Activated CD4-positive, CD25-positive, alpha-beta regulatory T cell (primary cell): Measurements from ENCODE around the gene PDSS2.
A peak's percentile ranks its signal among the peaks of the same experiment; 100 is the strongest.
"Not testable (repeated sequence)": the region's sequence is repeated elsewhere in the genome, so short reads cannot be mapped to it uniquely, and the experiment has no call there.

Experiments
- DNase-seq, 4 experiments: peaks; one replicate each; lab custom pipeline; 2025; lab: John Stamatoyannopoulos, UW

The PDSS2 gene

DNA sequence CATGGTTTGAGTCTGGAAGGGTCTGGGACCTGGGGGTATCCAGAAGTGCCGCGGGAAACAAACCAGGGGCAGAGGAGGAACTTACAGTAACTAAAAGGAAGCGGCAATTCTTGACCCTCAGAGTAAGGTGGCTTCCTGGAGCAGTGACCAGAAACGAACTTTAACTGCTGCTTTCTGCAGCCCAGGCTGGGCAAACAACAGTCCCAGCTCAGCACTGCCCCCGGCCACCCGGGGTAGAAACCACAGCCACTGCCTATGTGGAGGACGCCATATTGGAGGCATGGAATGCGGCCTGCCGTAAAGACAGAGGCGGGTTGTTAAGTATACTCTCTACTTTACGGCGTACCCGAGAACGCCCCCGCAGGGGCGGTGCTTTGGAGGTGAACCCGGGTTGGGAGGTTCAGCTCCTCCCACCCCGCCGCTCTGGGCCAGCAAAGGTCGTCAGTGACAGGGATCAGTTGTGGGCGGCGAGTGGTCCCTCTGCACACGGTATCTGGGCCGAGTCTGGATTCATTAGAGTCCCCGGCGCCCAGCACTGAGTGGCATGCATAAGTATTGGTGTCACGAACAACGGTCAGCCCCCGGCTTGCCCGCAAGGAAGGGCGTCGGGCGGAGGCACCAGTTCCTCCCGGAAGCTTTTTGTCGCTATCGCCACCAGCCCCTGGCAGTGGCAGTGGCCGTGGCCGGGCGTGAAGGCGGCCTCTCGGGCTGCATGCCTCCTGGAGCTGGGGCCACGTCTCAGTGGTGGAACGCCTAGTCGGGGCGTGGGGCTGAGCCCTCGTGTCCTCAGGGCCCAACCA lies at the start of gene PDSS2:
PDSS2 (minus strand) TSS at position 282 of the 800 bp plus-strand sequence; CDS start at position 3, 279 bp downstream.
- DNase-seq: peak; percentile 93 to 96 (median 94)

- DNase-seq: no peak
Measured at GRCh38 chr6:107506145-107506544, 46.8 kb upstream of the PDSS2 start.

DNA sequence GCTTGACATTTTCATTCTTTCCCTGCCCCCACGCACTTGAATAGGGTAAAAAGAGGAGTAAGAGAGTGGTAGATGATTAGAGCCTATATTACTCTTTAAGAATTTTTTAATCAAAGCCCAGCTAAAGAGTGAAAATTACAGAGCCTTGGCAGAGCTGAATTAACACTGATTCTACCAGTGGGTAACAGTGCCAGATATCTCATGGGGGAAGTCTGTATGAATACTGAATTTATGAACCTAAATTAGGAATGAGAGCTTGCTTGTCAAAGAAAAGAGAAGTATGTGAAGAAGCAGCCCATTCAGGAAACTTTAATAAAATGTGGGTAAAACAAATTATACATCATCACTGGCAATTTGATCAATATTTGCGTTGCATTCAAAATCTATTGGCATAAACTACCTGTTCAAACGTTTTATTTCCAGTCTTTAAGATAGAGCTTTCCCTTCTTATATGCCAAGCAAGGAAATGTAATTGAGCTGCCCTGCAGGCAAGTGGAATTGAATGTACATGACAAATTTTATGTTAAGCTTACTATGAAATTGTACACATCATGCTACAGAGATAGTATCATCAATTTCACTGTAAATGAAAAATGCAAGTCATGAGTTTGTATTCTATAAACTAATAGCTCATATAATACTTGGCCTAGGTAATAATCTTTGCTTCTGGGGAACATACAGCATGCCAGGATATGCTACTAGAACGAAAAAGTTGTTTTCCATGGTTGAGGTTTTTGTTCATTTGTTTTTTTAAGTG lies 45.1 kb upstream of the PDSS2 start:
- no peak for DNase-seq

GRCh38 chr6:107496892-107497684 lies 37.7 kb upstream of the PDSS2 start:
- DNase-seq: no peak

DNA sequence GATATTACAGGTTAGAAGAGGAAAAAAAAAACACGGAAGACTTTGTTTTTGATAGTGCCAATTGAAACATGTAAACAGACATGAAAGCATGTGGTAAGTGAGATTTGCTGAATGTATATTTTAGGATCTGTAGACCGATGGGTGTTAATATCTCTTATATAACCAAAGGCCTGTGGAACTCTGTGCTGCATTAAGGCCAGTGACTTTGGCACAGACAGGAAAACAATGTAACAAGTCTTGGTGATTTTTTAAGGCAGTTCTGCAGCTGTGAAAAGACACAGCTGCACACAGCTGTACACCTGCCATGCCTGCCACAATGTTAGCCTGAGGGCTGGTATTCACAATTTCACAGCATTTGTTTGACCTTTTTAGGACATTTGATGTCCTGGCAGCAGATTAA lies 36.6 kb upstream of the PDSS2 start:
- no peak for DNase-seq

- no peak for DNase-seq
Measured at GRCh38 chr6:107495196-107495643, 35.9 kb upstream of the PDSS2 start.

GRCh38 chr6:107493158-107494057 lies 34.0 kb upstream of the PDSS2 start:
- no peak for DNase-seq

- DNase-seq: no peak
Measured at GRCh38 chr6:107491760-107492660, 32.6 kb upstream of the PDSS2 start.

- no peak for DNase-seq
Measured at GRCh38 chr6:107491138-107491609, 31.8 kb upstream of the PDSS2 start.

DNA sequence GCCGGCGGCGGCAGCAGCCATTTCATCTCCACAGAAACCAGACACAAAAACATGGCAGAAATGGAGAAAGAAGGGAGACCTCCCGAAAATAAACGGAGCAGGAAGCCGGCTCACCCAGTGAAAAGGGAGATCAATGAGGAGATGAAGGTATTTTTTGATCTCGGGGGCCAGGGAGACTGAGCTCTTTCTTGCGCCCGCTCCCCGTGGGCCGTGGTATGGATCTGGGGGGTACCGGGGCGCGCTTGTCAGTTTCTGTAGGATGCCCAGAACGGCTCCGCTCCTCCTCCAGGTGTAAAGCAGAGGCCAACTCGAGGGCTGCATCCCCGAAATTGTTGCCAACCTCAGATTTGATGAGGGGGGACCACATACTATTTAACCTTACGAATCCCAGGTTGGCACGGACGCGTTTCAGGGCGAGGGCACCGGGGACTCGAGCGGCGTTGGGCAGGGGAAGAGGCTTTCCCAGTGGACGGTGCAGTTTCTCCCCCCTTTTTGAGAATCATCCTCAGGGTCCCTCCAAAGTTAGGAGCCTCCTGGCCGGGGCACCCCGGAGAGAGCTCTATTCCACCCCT lies 31.3 kb upstream of the PDSS2 start:
- DNase-seq: no peak

- DNase-seq: no peak
Measured at GRCh38 chr6:107489636-107490565, 30.5 kb upstream of the PDSS2 start, which contains the start of gene SOBP. SOBP (plus strand) TSS chr6:107490117; CDS start chr6:107490617, 500 bp downstream.

- DNase-seq: no peak
Measured at GRCh38 chr6:107488875-107489635, 29.7 kb upstream of the PDSS2 start.

DNA sequence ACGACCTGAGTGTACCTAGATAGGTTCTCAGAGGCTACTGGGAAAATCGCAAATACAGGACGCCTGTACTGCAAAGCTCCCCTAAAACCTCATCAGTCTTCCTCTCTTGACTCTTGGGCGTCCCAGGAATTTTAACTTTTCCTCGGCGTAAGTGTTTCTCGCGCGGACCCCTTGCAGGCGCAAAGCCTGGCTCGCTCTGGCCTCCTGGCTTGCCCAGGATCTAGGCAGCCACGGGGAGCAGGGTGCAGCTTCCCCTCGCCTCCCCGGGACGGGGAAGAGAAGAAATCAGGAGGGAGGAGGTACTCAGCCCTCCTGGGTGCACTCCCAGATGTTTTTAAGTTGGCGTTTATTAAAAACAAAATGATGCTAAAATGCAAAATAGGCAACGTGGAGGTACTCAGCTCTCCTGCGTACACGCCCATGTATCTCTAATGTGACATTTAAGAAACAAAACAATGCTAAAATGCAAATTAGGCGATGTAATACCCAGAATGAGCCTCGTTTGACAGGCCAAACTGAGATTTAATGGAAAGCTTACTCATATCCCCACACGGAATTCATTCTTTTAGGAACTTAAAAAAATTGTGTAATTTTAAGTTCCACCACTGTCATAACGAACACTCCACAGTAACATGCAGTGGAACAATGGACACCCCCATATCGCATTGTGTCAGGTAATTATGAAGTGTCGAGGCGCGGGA lies 29.0 kb upstream of the PDSS2 start:
- no peak for DNase-seq

DNA sequence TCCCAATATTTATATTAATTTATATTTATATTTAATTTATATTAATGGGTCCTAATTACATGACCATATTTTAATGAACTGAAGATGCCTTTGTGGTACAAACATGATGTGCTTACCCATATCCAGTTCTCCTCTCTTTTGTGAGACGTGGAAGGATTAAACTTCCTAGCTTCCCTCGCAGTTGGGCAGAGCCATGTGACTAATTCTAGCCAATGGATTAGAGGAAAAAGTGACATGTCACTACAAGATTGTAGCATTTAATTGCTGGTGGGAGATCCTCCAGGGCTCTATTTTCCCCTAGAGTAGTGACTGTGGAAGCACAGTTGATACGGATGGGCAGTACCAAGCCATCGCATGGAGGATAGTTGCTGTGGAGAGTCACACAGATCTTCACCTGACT lies 25.8 kb upstream of the PDSS2 start:
- DNase-seq: no peak

DNA sequence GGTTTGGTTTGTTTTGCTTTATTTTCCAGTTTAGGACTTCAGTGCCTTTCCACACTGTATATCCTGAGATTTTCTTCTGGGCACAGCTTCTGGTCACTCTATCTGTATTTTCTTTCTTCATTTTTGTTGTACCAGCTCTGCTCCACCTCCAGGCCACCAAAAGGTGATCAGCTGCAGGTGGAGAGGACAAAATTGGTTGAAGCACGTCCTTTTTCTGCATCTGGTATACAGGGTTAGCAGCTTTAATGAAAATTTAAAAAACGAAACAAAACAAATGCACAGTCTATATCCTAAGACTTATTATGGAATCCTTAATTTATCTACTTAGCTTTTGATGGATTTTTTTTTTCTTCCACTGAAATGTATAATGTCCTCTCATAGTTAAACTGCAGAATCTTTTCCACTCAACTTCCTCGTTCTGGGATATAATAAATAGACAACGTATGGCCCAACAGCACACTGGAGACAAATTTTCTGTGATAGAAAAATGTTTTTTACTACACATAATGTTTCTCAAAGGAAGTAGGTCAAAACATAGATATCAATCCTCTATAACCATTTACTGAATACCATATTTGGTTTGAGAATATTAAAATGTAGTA lies 19.8 kb upstream of the PDSS2 start:
- no peak for DNase-seq

GRCh38 chr6:107475826-107476225 lies 16.5 kb upstream of the PDSS2 start:
- not testable (repeated sequence) for DNase-seq

- not testable (repeated sequence) for DNase-seq
Measured at GRCh38 chr6:107475360-107475759, 16.0 kb upstream of the PDSS2 start.
